PC-9 (cell line): ENCODE data around the gene FLNB.

Experiments
- EZH2 ChIP-seq: fragments of 200-600 bp; sonication (generic); IDR thresholded peaks from 2 replicates; pipeline ENCODE4 v1.8.0; 2017; ENCODE audit warnings: antibody characterized with exemption, low read depth
- TF ChIP-seq, protein P1 (sequence below): fragments of 200-600 bp; sonication (generic); conservative IDR thresholded peaks from 2 replicates; pipeline ENCODE4 v1.6.1; 2017; ENCODE audit warnings: mixed run types, antibody characterized with exemption, mild to moderate bottlenecking, moderate library complexity

- no peak for TF ChIP-seq EZH2
- TF ChIP-seq, protein P1, sequence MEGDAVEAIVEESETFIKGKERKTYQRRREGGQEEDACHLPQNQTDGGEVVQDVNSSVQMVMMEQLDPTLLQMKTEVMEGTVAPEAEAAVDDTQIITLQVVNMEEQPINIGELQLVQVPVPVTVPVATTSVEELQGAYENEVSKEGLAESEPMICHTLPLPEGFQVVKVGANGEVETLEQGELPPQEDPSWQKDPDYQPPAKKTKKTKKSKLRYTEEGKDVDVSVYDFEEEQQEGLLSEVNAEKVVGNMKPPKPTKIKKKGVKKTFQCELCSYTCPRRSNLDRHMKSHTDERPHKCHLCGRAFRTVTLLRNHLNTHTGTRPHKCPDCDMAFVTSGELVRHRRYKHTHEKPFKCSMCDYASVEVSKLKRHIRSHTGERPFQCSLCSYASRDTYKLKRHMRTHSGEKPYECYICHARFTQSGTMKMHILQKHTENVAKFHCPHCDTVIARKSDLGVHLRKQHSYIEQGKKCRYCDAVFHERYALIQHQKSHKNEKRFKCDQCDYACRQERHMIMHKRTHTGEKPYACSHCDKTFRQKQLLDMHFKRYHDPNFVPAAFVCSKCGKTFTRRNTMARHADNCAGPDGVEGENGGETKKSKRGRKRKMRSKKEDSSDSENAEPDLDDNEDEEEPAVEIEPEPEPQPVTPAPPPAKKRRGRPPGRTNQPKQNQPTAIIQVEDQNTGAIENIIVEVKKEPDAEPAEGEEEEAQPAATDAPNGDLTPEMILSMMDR = peak; percentile 84
These were observed 209.1 kb downstream of the FLNB start for GRCh38 chr3:58217209-58217811.
